Mesenchymal stem cell (in vitro differentiated cells and primary cell): ENCODE results near the gene EMID1.
A peak's percentile ranks its signal among the peaks of the same experiment; 100 is the strongest.

Experiments
- DNase-seq: peaks from one replicate; pipeline ENCODE4 v3.0.0-alpha.2; 2013
- H2AFZ ChIP-seq: one replicate; pipeline ENCODE4 v1.6.1; 2013; ENCODE audit warnings: low read depth, mild to moderate bottlenecking, control low read depth, inconsistent platforms, low read length, moderate library complexity
- H2AK5ac ChIP-seq: 2 replicates; pipeline ENCODE4 v1.6.1; 2013; ENCODE audit warnings: low read length, moderate library complexity, mild to moderate bottlenecking, inconsistent platforms; ENCODE audit not compliant: severe bottlenecking
- H2BK120ac ChIP-seq: one replicate; pipeline ENCODE4 v1.6.1; 2013; ENCODE audit warnings: low read depth, mild to moderate bottlenecking, inconsistent platforms, low read length, moderate library complexity
- H2BK12ac ChIP-seq, 2 experiments: one replicate each; pipeline ENCODE4 v1.6.1; 2013; ENCODE audit warnings: inconsistent platforms in 2 of 2, low read length in 2 of 2, mild to moderate bottlenecking in 2 of 2, moderate library complexity in 2 of 2, control low read depth in 1 of 2
- H2BK15ac ChIP-seq: one replicate; pipeline ENCODE4 v1.6.1; 2013; ENCODE audit warnings: mild to moderate bottlenecking, low read depth, inconsistent platforms; ENCODE audit not compliant: poor library complexity, severe bottlenecking
- H2BK5ac ChIP-seq: 2 replicates; pipeline ENCODE4 v1.6.1; 2013; ENCODE audit warnings: low read depth, mild to moderate bottlenecking, low read length, control low read depth, inconsistent platforms; ENCODE audit not compliant: poor library complexity, severe bottlenecking
- H3K14ac ChIP-seq, 2 experiments: one replicate each; pipeline ENCODE4 v1.6.1; 2013; ENCODE audit warnings: inconsistent platforms in 2 of 2, low read length in 2 of 2, control low read depth in 1 of 2, mild to moderate bottlenecking in 1 of 2, moderate library complexity in 1 of 2
- H3K18ac ChIP-seq, 2 experiments: one replicate each; pipeline ENCODE4 v1.6.1; 2013; ENCODE audit warnings: inconsistent platforms in 2 of 2, low read length in 2 of 2, control low read depth in 1 of 2, low read depth in 1 of 2, mild to moderate bottlenecking in 1 of 2
- H3K23ac ChIP-seq, 2 experiments: one replicate each; pipeline ENCODE4 v1.6.1; 2013; ENCODE audit warnings: inconsistent platforms in 2 of 2, low read length in 2 of 2, mild to moderate bottlenecking in 2 of 2, moderate library complexity in 2 of 2, control low read depth in 1 of 2
- H3K27ac ChIP-seq: 2 replicates; pipeline ENCODE4 v1.5.1; 2013; ENCODE audit warnings: mild to moderate bottlenecking, moderate library complexity, low read length, control low read depth, inconsistent platforms; ENCODE audit not compliant: poor library complexity, severe bottlenecking
- H3K27me3 ChIP-seq, 2 experiments: 2 replicates each; pipeline versions ENCODE4 v1.6.1 to v1.7.0; 2013; ENCODE audit warnings: low read length in 2 of 2, mild to moderate bottlenecking in 2 of 2, moderate library complexity in 2 of 2, control low read depth in 1 of 2, inconsistent platforms in 1 of 2; ENCODE audit not compliant: control insufficient read depth in 1 of 2, insufficient read depth in 1 of 2
- H3K36me3 ChIP-seq, 2 experiments: 2 replicates each; pipeline versions ENCODE4 v1.6.1 to v1.7.0; 2013; ENCODE audit warnings: low read length in 2 of 2, control low read depth in 1 of 2, inconsistent platforms in 1 of 2, low read depth in 1 of 2, mild to moderate bottlenecking in 1 of 2; ENCODE audit not compliant: insufficient read depth in 2 of 2, control insufficient read depth in 1 of 2
- H3K4ac ChIP-seq, 2 experiments: one replicate each; pipeline ENCODE4 v1.6.1; 2013; ENCODE audit warnings: inconsistent platforms in 2 of 2, low read length in 2 of 2, mild to moderate bottlenecking in 2 of 2, moderate library complexity in 2 of 2, control low read depth in 1 of 2, low read depth in 1 of 2
- H3K4me1 ChIP-seq: 2 replicates; pipeline ENCODE4 v1.6.1; 2013; ENCODE audit warnings: low read depth, low read length, control low read depth; ENCODE audit not compliant: control insufficient read depth, insufficient read depth
- H3K4me2 ChIP-seq: 2 replicates; pipeline ENCODE4 v1.6.1; 2013; ENCODE audit warnings: low read length, mild to moderate bottlenecking, inconsistent platforms; ENCODE audit not compliant: poor library complexity, severe bottlenecking
- H3K4me3 ChIP-seq, 2 experiments: 2 replicates each; pipeline versions ENCODE4 v1.5.1 to v1.7.0; 2013; ENCODE audit warnings: low read length in 2 of 2, mild to moderate bottlenecking in 2 of 2, control low read depth in 1 of 2, low read depth in 1 of 2; ENCODE audit not compliant: insufficient read depth in 1 of 2
- H3K79me1 ChIP-seq: replicated peaks from 2 replicates; pipeline ENCODE4 v1.6.1; 2013; ENCODE audit warnings: mild to moderate bottlenecking, control low read depth, low read length, inconsistent platforms; ENCODE audit not compliant: poor library complexity, severe bottlenecking
- H3K9ac ChIP-seq: 2 replicates; pipeline ENCODE4 v1.7.0; 2013; ENCODE audit warnings: mild to moderate bottlenecking, low read length, moderate library complexity
- H3K9me3 ChIP-seq: 2 replicates; pipeline ENCODE4 v1.7.0; 2013; ENCODE audit warnings: mild to moderate bottlenecking, low read length; ENCODE audit not compliant: control insufficient read depth
- H4K8ac ChIP-seq: one replicate; pipeline ENCODE4 v1.6.1; 2013; ENCODE audit warnings: inconsistent platforms, mild to moderate bottlenecking, low read length, moderate library complexity
- H4K91ac ChIP-seq: one replicate; pipeline ENCODE4 v1.6.1; 2013; ENCODE audit warnings: mild to moderate bottlenecking, low read length, inconsistent platforms
- WGBS: methylation state at CpG from one replicate; pipeline ENCODE4 v1.1.7; 2013; ENCODE audit warnings: mixed read lengths; 5-methylcytosine and 5-hydroxymethylcytosine counted together

EMID1 gene

GRCh38 chr22:29224859-29225410 is 19.2 kb downstream of the EMID1 start:
- peak overlapping the region; percentile 51 for H3K9ac ChIP-seq
- no peaks in the 10 kb centered on the region for H3K9me3 ChIP-seq
- H2BK12ac ChIP-seq, result peak overlapping the region; percentile 12 to 53
- no peaks in the 10 kb centered on the region for H3K79me1 ChIP-seq
- 94% methylated on average over 7 of the region's 7 CpGs for WGBS
- no peaks in the 10 kb centered on the region for H3K36me3 ChIP-seq
- H2BK5ac ChIP-seq, result no peak overlapping the region
- no peak overlapping the region for H3K4me2 ChIP-seq
- peak overlapping the region; percentile 55 for H4K91ac ChIP-seq
- H3K23ac ChIP-seq, result no peak overlapping the region
- no peak overlapping the region for H2AK5ac ChIP-seq
- no peak overlapping the region for H3K14ac ChIP-seq
- H3K4me3 ChIP-seq, result no peak overlapping the region
- H3K4me1 ChIP-seq, result peaks cover 5% of the 10 kb centered on the region
- no peak overlapping the region for H3K18ac ChIP-seq
- no peak overlapping the region for H2BK15ac ChIP-seq
- no peak overlapping the region for H2BK120ac ChIP-seq
- peaks cover 3 to 18% of the 10 kb centered on the region in 2 experiments for H3K27me3 ChIP-seq
- no peak for DNase-seq
- peak overlapping the region in 1 of 2 experiments; percentile 48 for H3K4ac ChIP-seq
- no peak overlapping the region for H2AFZ ChIP-seq
- no peak overlapping the region for H4K8ac ChIP-seq
- H3K27ac ChIP-seq, result no peak overlapping the region

GRCh38 chr22:29225422-29226090 is 19.9 kb downstream of the EMID1 start:
- Histone ChIP-seq H3K4ac (peak overlapping the region; percentile 7 to 63), H3K27me3 (peaks cover 0 to 18% of the 10 kb centered on the region in 2 experiments), H3K4me3 (no peak overlapping the region), H3K9ac (peak overlapping the region; percentile 51), H3K36me3 (no peaks in the 10 kb centered on the region), H2AK5ac (no peak overlapping the region), H2AFZ (peak overlapping the region; percentile 57), H3K79me1 (no peaks in the 10 kb centered on the region), H3K23ac (no peak overlapping the region), H4K8ac (peak overlapping the region; percentile 68), H2BK15ac (no peak overlapping the region), H4K91ac (peak overlapping the region; percentile 52), H2BK5ac (no peak overlapping the region), H2BK120ac (no peak overlapping the region), H3K14ac (no peak overlapping the region), H3K4me1 (peaks cover 5% of the 10 kb centered on the region), H2BK12ac (peak overlapping the region in 1 of 2 experiments; percentile 70), H3K27ac (no peak overlapping the region), H3K18ac (peak overlapping the region; percentile 0 to 88), H3K9me3 (no peaks in the 10 kb centered on the region), H3K4me2 (no peak overlapping the region)
- 38% methylated on average over 16 of the region's 16 CpGs for WGBS
- DNase-seq, result peak; percentile 73

- H3K4ac ChIP-seq, result peak overlapping the region in 1 of 2 experiments; percentile 14
- H2BK5ac ChIP-seq, result no peak overlapping the region
- 90% methylated on average over 11 of the region's 11 CpGs for WGBS
- no peaks in the 10 kb centered on the region for H3K79me1 ChIP-seq
- no peak overlapping the region for H2BK15ac ChIP-seq
- H3K9ac ChIP-seq, result no peak overlapping the region
- H3K9me3 ChIP-seq, result no peaks in the 10 kb centered on the region
- H4K8ac ChIP-seq, result peak overlapping the region; percentile 50
- H3K36me3 ChIP-seq, result no peaks in the 10 kb centered on the region
- H2AFZ ChIP-seq, result no peak overlapping the region
- H3K18ac ChIP-seq, result no peak overlapping the region
- H3K4me3 ChIP-seq, result no peak overlapping the region
- DNase-seq, result no peak
- peak overlapping the region in 1 of 2 experiments; percentile 41 for H3K14ac ChIP-seq
- H4K91ac ChIP-seq, result peak overlapping the region; percentile 57
- H2BK120ac ChIP-seq, result no peak overlapping the region
- H3K23ac ChIP-seq, result no peak overlapping the region
- no peak overlapping the region for H3K4me2 ChIP-seq
- H3K27me3 ChIP-seq, result peaks cover 0 to 18% of the 10 kb centered on the region in 2 experiments
- H3K27ac ChIP-seq, result no peak overlapping the region
- H2BK12ac ChIP-seq, result peak overlapping the region in 1 of 2 experiments; percentile 46
- peaks cover 5% of the 10 kb centered on the region for H3K4me1 ChIP-seq
- no peak overlapping the region for H2AK5ac ChIP-seq
Observed at GRCh38 chr22:29226351-29226981, 20.8 kb downstream of the EMID1 start.
